Tibial nerve (tissue), 4 donors: Measurements from ENCODE around the gene ADAMTSL1. TPM values are rescaled to one million over a fixed set of nuclear protein-coding genes. Genes with fewer than 3 reads are reported as not detected.

ENCODE experiments used
- DNase-seq, 2 donors: peaks; one replicate each; pipeline ENCODE4 v3.0.0-alpha.2; 2019; ENCODE audit warnings: low spot score in 2 of 2
- H3K27ac ChIP-seq, 4 donors: fragments of 200-600 bp; sonication (generic) in 3 of 4; one replicate each; pipeline ENCODE4 v1.5.1; 2017 to 2019; ENCODE audit warnings: mild to moderate bottlenecking in 1 of 4
- H3K27me3 ChIP-seq, 2 donors: fragments of 200-600 bp; sonication (generic) in 1 of 2; one replicate each; pipeline versions ENCODE4 v1.5.1 to v1.6.0; 2017 to 2019
- H3K36me3 ChIP-seq, 3 donors: fragments of 200-600 bp; sonication (generic); one replicate each; pipeline ENCODE4 v1.5.1; 2018 to 2019
- H3K4me1 ChIP-seq, 4 donors: fragments of 200-600 bp; sonication (generic) in 3 of 4; one replicate each; pipeline ENCODE4 v1.5.1; 2017 to 2019
- H3K4me3 ChIP-seq, 4 donors: fragments of 200-600 bp; sonication (generic) in 3 of 4; one replicate each; pipeline ENCODE4 v1.5.1; 2017 to 2019; ENCODE audit warnings: mild to moderate bottlenecking in 1 of 4, moderate library complexity in 1 of 4
- H3K9me3 ChIP-seq, 4 donors: fragments of 200-600 bp; sonication (generic) in 3 of 4; one replicate each; pipeline ENCODE4 v1.5.1; 2017 to 2019
- EP300 ChIP-seq, 2 donors: sonication (generic); formaldehyde crosslinking; IDR thresholded peaks; one replicate each; pipeline ENCODE4 v1.6.1; 2017; ENCODE audit warnings: antibody characterized with exemption in 2 of 2, mild to moderate bottlenecking in 1 of 2
- POLR2A ChIP-seq, 2 donors: fragments of 450-650 bp; IDR thresholded peaks; one replicate each; pipeline ENCODE4 v1.6.1; 2017; ENCODE audit warnings: antibody characterized with exemption in 2 of 2, mild to moderate bottlenecking in 2 of 2, moderate library complexity in 2 of 2
- WGBS, 2 donors: methylation state at CpG; one replicate each; pipeline ENCODE4 v1.1.5; 2018; 5-methylcytosine and 5-hydroxymethylcytosine counted together
- total RNA-seq, 4 donors: library from RNA; depleted of rRNA; stranded (reverse); fragments of >200 nt; gene quantifications; one replicate each; pipeline ENCODE4 v1.1.0, GENCODE V29; 2016
- TF ChIP-seq, protein P1 (sequence below), 5 experiments: fragments of 200-600 bp in 3 of 5; fragments of 450-650 bp in 2 of 5; sonication (generic) in 3 of 5; IDR thresholded peaks; one replicate each; pipeline ENCODE4 v1.5.1; 2016 to 2019; ENCODE audit warnings: antibody characterized with exemption in 5 of 5, mild to moderate bottlenecking in 3 of 5, moderate library complexity in 2 of 5

The ADAMTSL1 gene
- total RNA-seq, 4 donors from 2014 or later, result 11.9 to 27.1 (median 21.3) TPM

DNA sequence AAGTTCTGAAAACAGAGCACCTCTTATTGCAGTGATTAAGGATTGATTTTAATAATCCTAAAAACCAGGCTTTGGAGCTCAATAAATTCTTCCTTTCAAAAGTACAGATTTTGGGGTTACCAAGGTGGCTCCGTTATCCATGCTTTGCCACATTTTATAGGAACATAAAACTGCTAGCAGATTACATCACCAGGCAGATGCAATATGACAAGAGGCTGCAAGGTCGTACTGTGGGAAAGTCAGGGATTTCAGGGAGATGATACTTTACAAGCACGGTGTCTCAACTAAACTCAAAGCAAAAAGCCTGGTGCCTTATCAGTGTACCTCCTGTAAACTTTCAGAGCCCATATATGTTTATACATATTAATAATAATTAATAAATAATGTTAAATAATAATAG, 28.6 kb downstream of the ADAMTSL1 start:
- no peak overlapping the region for H3K4me3 ChIP-seq
- no peak overlapping the region for H3K27ac ChIP-seq
- H3K9me3 ChIP-seq, result no peaks in the 10 kb centered on the region
- TF ChIP-seq, protein P1, sequence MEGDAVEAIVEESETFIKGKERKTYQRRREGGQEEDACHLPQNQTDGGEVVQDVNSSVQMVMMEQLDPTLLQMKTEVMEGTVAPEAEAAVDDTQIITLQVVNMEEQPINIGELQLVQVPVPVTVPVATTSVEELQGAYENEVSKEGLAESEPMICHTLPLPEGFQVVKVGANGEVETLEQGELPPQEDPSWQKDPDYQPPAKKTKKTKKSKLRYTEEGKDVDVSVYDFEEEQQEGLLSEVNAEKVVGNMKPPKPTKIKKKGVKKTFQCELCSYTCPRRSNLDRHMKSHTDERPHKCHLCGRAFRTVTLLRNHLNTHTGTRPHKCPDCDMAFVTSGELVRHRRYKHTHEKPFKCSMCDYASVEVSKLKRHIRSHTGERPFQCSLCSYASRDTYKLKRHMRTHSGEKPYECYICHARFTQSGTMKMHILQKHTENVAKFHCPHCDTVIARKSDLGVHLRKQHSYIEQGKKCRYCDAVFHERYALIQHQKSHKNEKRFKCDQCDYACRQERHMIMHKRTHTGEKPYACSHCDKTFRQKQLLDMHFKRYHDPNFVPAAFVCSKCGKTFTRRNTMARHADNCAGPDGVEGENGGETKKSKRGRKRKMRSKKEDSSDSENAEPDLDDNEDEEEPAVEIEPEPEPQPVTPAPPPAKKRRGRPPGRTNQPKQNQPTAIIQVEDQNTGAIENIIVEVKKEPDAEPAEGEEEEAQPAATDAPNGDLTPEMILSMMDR (IDR thresholded peaks at IDR 0.05), result no peak
- TF ChIP-seq POLR2A (IDR thresholded peaks at IDR 0.05), result no peak
- no peak for TF ChIP-seq EP300 (IDR thresholded peaks at IDR 0.05)
- no peaks in the 10 kb centered on the region for H3K36me3 ChIP-seq
- no peaks in the 10 kb centered on the region for H3K27me3 ChIP-seq
- 71 to 74% methylated on average over 3 of the region's 3 CpGs for WGBS, 2 donors
- DNase-seq, result no peak
- peaks cover 0 to 3% (median 0%) of the 10 kb centered on the region in 4 donors for H3K4me1 ChIP-seq

DNA sequence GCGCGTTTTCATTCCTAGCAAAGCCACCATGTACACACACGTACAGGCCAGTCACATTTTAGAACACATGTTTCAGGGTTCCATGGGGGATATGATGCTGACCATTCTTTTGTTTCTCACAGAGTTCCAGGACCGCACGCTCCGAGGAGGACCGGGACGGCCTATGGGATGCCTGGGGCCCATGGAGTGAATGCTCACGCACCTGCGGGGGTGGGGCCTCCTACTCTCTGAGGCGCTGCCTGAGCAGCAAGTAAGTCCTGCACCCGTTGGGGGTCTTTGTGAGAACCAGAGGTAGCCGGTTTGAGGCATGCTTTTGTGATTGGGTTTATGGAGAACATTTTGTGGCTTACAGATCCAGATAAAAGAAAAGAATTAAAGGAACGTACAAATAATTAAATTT, 30.8 kb downstream of the ADAMTSL1 start:
- TF ChIP-seq EP300 (IDR thresholded peaks at IDR 0.05), result no peak
- TF ChIP-seq, protein P1 (IDR thresholded peaks at IDR 0.05), result no peak
- TF ChIP-seq POLR2A (IDR thresholded peaks at IDR 0.05), result no peak
- Histone ChIP-seq H3K36me3 (no peaks in the 10 kb centered on the region), H3K27ac (no peak overlapping the region), H3K4me1 (no peaks in the 10 kb centered on the region), H3K4me3 (no peak overlapping the region), H3K9me3 (peaks cover 0 to 5% (median 0%) of the 10 kb centered on the region in 4 donors), H3K27me3 (no peaks in the 10 kb centered on the region)
- no peak for DNase-seq
- 89 to 91% methylated on average over 14 of the region's 14 CpGs for WGBS, 2 donors

DNA sequence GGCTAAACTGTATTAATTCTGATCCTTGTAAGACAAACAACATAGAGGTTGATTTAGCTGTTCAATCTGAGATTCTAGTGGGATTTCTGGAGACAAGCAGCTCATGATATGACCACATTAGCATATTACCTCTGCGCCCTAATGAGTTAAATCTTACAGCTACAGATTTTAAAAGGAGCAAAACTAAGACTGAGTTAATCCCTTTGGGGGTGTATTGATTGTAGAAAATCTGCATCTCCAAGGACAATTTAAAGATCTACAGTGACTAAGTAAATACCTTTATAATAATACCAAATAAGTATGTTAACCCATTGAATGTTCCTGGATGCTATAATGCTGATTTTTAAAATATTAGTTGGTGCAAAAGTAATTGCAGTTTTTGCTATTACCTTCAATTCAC, 33.2 kb downstream of the ADAMTSL1 start:
- peaks cover 0 to 6% (median 0%) of the 10 kb centered on the region in 4 donors for H3K9me3 ChIP-seq
- no peaks in the 10 kb centered on the region for H3K27me3 ChIP-seq
- WGBS, 2 donors, result 94 to 100% methylated on average over 1 of the region's 1 CpG
- no peak overlapping the region for H3K4me3 ChIP-seq
- TF ChIP-seq, protein P1 (IDR thresholded peaks at IDR 0.05), result no peak
- TF ChIP-seq POLR2A (IDR thresholded peaks at IDR 0.05) (no peak), EP300 (IDR thresholded peaks at IDR 0.05) (no peak)
- H3K4me1 ChIP-seq, result no peaks in the 10 kb centered on the region
- no peak for DNase-seq
- no peak overlapping the region for H3K27ac ChIP-seq
- H3K36me3 ChIP-seq, result no peaks in the 10 kb centered on the region

DNA sequence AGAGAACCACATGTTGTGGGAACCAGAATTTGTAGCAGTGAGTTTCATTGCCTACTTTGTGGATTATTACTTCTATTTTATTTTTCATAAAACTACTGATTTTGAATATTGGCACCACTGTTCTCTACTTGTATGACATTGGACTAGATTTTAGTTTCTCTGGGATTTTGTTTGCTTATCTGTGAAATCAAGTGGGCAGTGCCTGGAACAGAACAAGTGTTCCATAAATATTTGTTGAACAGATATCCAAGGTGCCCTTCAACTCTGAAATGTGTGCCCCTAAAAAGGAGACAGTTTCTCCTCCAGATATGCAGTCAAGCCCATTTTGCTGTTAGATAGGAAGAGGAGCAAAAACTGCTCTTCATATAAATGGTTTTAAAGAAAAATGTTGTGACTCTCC, 42.6 kb downstream of the ADAMTSL1 start:
- TF ChIP-seq POLR2A (IDR thresholded peaks at IDR 0.05), result no peak
- TF ChIP-seq, protein P1 (IDR thresholded peaks at IDR 0.05), result no peak
- no peak for TF ChIP-seq EP300 (IDR thresholded peaks at IDR 0.05)
- no peaks in the 10 kb centered on the region for H3K27me3 ChIP-seq
- DNase-seq, result no peak
- H3K4me1 ChIP-seq, result no peaks in the 10 kb centered on the region
- H3K27ac ChIP-seq, result no peak overlapping the region
- no peaks in the 10 kb centered on the region for H3K36me3 ChIP-seq
- H3K9me3 ChIP-seq, result peaks cover 0 to 3% (median 0%) of the 10 kb centered on the region in 4 donors
- H3K4me3 ChIP-seq, result no peak overlapping the region

DNA sequence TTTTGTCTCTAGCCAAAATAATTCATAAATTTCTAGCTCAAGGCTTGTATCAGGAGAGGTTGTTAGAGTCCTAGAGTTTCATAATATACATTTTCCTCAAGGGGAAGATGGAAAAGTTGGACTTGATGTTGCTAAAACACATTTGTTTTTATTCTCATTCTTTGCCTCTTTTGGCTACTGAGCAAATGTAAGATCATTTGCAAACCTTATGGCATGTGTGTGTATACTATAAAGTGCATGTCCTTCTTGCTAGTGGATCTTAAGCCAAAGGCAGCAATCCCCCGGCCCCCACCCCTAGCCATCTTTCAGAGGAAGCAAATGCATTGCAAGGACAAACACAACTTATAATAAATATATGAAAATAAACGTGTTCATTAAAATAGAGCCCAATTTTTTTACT, 43.0 kb downstream of the ADAMTSL1 start:
- TF ChIP-seq EP300 (IDR thresholded peaks at IDR 0.05) (no peak), POLR2A (IDR thresholded peaks at IDR 0.05) (no peak)
- TF ChIP-seq, protein P1 (IDR thresholded peaks at IDR 0.05), result no peak
- Histone ChIP-seq H3K27ac (no peak overlapping the region), H3K27me3 (no peaks in the 10 kb centered on the region), H3K9me3 (peaks cover 0 to 3% (median 0%) of the 10 kb centered on the region in 4 donors), H3K36me3 (no peaks in the 10 kb centered on the region), H3K4me3 (no peak overlapping the region), H3K4me1 (no peaks in the 10 kb centered on the region)
- WGBS, 2 donors, result 64 to 70% methylated on average over 2 of the region's 2 CpGs
- DNase-seq, result no peak
